ENCODE results near the gene ATG9A.

Gene ATG9A

DNA sequence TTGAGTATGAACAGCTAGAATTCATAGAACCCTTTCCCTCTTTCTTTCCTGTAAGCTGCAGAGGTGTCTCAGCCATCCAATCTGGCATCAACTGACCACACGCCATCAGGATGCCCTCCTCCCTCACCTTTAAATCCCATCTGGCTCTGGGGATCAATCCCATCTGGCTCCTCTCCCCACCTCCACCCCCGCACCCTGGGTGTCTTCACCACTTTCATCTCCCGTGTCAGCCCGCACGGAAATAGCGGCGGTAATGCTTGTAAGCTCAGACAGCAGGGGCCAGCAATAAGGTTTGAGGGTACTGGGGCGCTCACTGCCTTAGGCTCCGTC is 23.1 kb upstream of the ATG9A start:
- DNase-seq (ENCODE audit: low read depth in 3 of 3, low spot score in 1 of 3), result no peak

DNA sequence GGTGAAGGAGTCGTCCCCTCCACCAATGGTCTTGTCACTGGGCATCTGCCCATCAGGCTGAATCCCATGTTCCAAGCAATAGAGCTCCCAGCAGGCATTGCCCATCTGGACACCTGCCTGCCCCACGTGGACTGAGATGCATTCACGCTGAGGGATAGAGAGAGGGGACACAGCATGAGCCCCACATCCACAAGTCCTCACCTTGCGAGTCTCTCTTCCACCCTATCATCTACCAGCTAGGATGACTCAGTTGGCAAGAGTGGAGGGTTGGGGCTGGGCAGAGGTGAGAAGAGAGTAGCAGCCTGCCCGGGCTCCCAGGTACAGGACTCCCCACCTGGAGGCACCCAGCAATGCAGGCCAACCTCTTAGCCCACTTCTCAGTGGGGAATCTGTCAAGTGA is 22.6 kb upstream of the ATG9A start:
- DNase-seq (ENCODE audit: low read depth in 3 of 3, low spot score in 1 of 3), result no peak

DNA sequence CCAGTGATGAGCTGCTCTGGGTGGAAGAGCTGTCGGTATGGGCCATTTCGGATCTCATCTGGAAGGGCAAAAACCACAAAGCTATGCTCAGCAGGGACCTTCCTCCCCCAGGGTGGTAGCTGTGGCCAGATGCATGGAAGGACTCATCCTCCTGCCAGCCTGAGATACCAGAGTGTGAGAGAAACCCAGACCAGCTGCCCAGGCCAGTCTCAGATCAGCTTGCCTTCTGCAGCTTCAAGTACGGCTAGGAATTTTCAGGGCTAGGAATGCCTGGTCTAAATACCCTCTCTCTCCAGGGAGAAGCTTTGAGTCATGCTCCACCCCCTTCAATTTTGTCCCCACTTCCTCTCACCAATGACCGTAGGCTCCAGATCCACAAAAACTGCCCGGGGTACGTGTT is 22.2 kb upstream of the ATG9A start:
- DNase-seq (ENCODE audit: low read depth in 3 of 3, low spot score in 1 of 3), result no peak

GRCh38 chr2:219250049-219250781 is 20.8 kb upstream of the ATG9A start:
- no peak for DNase-seq (ENCODE audit: low read depth in 3 of 3, low spot score in 1 of 3)

GRCh38 chr2:219249203-219249980 is 20.0 kb upstream of the ATG9A start:
- DNase-seq (ENCODE audit: low read depth in 3 of 3, low spot score in 1 of 3), result peak in 1 of 3 donors; percentile 24

GRCh38 chr2:219248845-219249202 is 19.4 kb upstream of the ATG9A start:
- no peak for DNase-seq (ENCODE audit: low read depth in 3 of 3, low spot score in 1 of 3)

DNA sequence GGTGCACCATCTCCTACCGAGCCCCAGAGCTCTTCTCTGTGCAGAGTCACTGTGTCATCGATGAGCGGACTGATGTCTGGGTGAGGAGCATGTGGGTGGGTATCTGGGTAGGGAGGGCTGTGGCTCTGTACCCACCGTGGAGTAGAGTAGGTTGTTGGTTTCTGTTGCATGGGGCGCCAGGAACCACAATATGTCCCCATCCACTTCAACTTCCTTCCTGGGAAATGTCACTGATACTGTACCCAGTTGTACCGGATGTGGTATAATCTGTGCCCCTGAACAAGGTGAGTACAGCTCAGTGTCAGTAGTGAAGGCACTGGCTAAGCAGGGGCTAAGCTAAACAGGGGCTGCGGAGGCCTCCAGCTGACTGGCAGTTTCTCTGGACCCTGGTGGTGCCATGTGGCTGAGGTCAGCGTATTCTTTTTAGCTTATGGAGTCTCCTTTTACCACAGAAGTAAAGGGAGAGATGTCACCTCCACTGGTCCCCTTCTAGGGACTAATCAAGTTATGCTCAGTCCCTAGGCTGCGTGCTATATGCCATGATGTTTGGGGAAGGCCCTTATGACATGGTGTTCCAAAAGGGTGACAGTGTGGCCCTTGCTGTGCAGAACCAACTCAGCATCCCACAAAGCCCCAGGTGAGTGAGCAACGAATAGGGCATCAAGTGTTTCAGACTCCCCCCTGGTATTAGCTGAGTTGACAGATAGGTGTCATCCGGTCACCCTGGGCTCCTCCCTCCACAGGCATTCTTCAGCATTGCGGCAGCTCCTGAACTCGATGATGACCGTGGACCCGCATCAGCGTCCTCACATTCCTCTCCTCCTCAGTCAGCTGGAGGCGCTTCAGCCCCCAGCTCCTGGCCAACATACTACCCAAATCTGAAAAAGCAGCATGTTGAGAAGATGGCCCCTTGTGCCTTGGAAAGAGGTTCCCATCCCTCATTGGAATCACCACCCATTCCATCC is 18.5 kb upstream of the ATG9A start:
- DNase-seq (ENCODE audit: low read depth in 3 of 3, low spot score in 1 of 3), result peak in 1 of 3 donors; percentile 33

DNA sequence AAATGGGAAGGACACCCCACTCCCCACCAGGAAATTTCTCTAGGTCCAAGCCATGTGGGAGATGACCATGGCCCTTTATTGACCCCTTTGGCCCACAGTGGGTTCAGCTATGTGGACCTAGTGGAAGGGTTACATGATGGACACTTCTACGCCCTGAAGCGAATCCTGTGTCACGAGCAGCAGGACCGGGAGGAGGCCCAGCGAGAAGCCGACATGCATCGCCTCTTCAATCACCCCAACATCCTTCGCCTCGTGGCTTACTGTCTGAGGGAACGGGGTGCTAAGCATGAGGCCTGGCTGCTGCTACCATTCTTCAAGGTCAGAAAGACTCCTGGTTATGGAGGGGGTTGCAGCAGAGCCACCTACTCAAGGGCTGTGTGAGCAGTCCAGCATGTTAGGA is 17.1 kb upstream of the ATG9A start:
- no peak for DNase-seq (ENCODE audit: low read depth in 3 of 3, low spot score in 1 of 3)

DNA sequence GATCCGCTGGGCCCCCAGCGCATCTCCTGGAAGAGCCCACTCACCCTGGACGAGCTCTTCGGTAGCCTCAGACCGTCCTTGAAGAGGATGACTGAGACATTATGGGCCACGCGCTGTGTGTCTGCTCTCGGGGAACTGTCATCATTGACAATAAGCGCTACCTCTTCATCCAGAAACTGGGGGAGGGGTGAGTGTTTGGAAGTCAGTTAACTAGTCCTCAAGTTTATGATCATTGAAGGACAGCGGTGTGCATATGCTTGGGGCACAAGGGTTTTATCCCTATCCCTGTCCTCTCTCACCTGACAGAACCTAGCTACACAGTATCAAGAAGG is 16.4 kb upstream of the ATG9A start:
- DNase-seq (ENCODE audit: low read depth in 3 of 3, low spot score in 1 of 3), result no peak

DNA sequence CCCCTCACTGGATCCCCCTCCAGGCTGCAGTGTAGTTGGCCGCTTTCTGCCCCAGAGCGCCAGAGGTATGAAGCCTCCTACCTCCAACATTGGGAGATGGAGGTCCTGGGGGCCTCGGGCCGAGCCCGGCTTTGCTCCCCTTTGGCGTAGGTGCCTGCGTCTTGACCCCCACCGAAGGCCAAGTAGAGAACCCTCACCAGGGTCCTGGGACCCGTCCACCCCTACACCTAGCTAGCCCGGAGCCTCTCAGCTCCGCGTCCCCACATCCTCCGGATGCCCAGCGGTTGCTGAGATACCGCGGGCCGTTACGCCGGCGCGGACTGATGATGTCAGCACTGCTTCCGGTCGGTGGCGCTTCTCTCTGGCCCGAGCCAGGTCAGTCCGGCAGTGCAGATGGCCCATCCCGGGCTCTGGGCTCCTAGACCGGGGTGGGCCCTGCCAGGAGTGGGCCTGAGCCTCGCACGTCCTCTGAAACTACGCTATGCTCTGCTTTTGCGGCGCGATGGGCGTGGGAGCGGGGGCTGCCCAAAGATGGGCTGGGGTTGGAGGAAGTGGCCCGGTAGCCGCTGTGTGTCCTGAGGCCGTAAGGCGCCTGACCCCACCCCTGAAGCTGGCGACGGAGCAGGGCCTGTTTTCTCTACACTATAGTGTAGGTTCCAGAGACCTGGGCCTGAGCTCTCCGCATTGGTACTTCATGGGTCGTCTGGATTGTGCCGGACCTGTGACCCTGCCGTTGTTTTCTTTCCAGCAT is 15.9 kb upstream of the ATG9A start, which contains the start of the genes GLB1L and STK16:
TSS of gene GLB1L (minus strand) at position 297 of the 751 bp plus-strand sequence. CDS start 1,871 bp downstream, outside the sequence.
TSS of gene STK16 (plus strand) at position 332 of the 751 bp plus-strand sequence. CDS start 521 bp downstream, outside the sequence.
- peak; percentile 68 to 85 (median 70) for DNase-seq (ENCODE audit: low read depth in 3 of 3, low spot score in 1 of 3)

DNA sequence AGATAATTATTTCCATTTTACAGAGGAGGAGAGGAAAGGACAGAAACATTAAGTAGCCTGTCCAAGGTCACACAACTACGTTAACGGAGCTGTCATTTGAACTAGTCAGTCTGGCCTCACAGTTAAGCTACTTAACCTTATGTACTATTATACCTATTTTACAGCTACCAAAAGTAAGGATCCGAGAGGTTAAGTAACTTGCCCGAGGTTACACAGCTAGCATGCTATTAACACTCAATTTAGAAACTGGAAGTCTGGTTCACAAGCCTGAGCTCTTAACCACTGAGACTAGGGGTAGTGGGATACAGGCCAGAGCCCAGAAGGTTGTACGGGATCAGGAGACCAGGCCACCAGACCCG is 15.3 kb upstream of the ATG9A start:
- DNase-seq (ENCODE audit: low read depth in 3 of 3, low spot score in 1 of 3), result no peak

GRCh38 chr2:219243291-219243761 is 13.9 kb upstream of the ATG9A start:
- DNase-seq (ENCODE audit: low read depth in 3 of 3, low spot score in 1 of 3), result no peak

GRCh38 chr2:219234331-219234730 is 4.9 kb upstream of the ATG9A start:
- no peak for DNase-seq (ENCODE audit: low read depth in 3 of 3, low spot score in 1 of 3)

DNA sequence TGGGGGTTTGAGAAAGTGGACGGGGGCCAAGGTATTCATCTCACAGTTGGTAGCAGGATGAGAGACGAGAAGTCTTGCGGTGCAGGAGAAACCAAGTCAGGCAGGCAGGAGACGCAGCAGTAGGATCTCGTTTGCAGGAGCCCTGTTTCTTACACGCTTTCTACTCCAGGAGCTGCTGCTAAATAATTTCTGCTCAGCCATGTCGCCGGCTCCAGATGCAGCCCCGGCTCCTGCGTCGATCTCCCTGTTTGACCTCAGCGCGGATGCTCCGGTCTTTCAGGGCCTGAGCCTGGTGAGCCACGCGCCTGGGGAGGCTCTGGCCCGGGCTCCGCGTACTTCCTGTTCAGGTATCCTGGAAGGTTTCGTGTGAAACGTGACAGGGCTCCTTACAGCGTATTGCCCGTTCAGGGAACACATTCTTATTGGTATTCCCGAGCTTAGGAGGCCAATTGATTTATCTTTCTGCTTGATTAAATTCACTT is 664 bp upstream of the ATG9A start:
- no peak for DNase-seq (ENCODE audit: low read depth in 3 of 3, low spot score in 1 of 3)

DNA sequence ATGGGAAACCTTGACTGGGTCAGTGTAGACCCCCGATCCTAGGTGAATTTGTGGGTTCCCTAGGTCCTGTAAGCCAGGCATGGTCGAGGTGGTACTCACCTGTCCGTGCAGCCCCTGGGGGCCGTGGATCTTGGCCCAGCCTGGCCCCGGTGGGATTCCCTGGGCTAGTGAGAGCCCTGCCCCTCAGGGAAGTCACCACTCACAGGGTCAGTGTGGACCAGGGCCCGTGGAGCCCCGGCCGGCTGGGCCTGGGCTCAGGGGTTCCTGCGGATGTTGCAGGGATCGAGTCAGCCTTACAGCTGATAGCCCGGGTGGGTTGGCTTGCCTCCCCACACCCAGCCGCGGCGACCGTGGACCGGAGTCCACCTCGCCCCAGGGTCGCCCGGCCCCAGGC is 528 bp downstream of the ATG9A start:
- no peak for DNase-seq (ENCODE audit: low read depth in 3 of 3, low spot score in 1 of 3)

DNA sequence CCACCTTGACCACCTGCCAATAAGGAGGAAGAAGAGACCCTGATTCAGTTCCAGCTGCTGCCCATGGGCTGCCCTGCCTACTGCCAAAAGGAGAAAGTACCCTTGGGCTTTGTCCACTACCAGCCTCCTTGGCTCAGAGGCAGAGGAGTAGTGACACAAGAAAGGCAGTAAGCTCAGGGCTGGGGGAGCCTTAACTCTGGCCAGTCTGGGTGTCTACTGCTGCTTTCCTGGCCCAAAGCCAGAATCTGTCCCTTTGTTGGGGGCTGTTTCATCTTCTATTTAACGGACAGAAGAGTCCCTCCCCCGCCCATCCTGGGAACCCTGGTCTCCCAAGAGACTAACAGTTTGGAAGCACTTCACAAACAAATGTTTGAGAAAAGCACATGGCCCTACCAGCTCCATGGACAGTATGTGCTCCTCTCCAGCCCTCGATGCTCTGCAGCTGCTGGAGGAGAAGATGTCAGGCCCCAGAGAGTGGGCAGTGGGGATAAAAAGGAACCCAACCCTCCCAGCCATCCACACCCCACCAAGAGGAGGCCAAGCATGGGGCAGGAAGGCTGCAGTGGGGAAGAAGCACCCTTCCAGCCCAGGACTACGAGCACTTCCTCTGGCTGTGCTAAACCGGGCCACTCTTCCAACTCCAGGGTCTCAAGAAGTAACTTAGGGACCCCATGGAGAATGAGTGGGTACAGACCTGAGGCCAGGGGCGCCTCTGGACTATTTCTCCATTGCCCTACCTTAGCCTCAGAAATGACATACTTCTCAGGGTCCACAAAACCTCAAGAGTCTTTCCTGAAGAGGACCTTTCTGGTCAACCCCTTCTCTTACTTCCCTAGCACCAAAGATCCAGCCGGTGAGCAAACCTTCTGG is 1.2 kb downstream of the ATG9A start:
- DNase-seq (ENCODE audit: low read depth in 3 of 3, low spot score in 1 of 3), result no peak

DNA sequence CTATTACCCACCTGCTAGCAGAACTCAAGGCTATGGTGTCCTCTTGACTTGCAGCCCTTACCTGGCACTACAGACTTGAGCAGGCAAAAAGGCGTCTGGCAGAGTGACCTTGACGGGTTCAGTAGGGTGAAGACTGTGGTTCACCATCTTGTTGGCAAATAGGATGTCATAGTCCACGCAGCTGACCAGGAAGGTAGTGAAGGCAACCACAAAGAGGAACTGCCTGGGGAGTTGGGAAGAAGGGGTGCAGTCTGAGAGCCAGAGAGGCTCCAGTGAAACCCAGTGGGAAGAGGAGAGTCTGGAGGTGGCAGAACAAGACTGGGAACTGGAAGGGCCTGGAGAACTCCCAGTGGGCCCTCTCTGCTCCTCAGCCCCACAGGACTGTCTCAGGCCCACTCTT is 4.1 kb downstream of the ATG9A start:
- no peak for DNase-seq (ENCODE audit: low read depth in 3 of 3, low spot score in 1 of 3)

GRCh38 chr2:219223831-219224610 is 5.4 kb downstream of the ATG9A start:
- DNase-seq (ENCODE audit: low read depth in 3 of 3, low spot score in 1 of 3), result no peak

DNA sequence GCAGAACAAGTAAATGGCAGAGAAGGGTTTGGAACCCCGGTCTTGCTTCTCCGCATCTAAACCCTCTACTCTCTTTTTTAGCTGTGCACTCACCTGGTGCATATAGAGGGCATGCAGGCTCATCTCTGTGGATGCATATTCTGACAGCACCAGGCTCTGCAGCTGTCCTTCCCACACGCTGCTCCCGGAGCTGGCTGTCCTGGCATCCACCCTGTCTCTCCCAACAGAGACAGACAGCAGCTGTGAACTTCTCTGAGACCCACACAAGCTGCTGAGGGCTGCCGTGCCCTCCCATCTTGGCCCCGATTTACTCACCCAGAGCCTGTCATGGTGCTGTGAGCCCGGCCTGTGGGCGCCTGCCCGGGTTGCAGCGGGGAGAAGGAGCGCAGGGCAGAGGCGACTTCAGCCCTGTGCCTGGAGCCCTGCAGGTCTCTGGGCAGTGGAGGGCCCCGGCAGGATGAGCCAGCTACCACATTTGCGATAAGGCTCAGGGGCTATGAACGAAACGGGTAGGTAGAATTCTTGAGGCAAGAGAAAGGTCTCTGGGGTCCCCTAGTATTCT is 7.4 kb downstream of the ATG9A start:
- no peak for DNase-seq (ENCODE audit: low read depth in 3 of 3, low spot score in 1 of 3)

All from stimulated activated CD4-positive, alpha-beta T cell treated with anti-CD3 and anti-CD28 coated beads, TNF-alpha, amount 100 ng/mL, for 1 hour (primary cell).